Immature natural killer cell (primary cell): ENCODE data around the gene EML4. TPM values are rescaled to one million over a fixed set of nuclear protein-coding genes. Genes with fewer than 3 reads are reported as not detected.
A peak's percentile ranks its signal among the peaks of the same experiment; 100 is the strongest.

Source experiments
- DNase-seq, 3 donors: peaks; one replicate each; pipeline ENCODE4 v3.0.0; 2022; ENCODE audit warnings: mixed read lengths in 1 of 3
- H3K27ac Mint-ChIP-seq, 6 donors: one replicate each; pipeline ENCODE4 v1.8.0; 2020; ENCODE audit warnings: mixed read lengths in 6 of 6, mild to moderate bottlenecking in 5 of 6, inconsistent platforms in 4 of 6, moderate library complexity in 3 of 6
- H3K27me3 Mint-ChIP-seq, 3 donors: one replicate each; pipeline ENCODE4 v1.8.0; 2020 to 2021; ENCODE audit warnings: low read depth in 3 of 3, mild to moderate bottlenecking in 3 of 3, mixed read lengths in 3 of 3, moderate library complexity in 3 of 3, inconsistent platforms in 1 of 3
- H3K36me3 Mint-ChIP-seq, 3 donors: one replicate each; pipeline ENCODE4 v1.8.0; 2020; ENCODE audit warnings: mixed read lengths in 3 of 3, inconsistent platforms in 2 of 3, mild to moderate bottlenecking in 2 of 3
- H3K4me1 Mint-ChIP-seq, 2 donors: one replicate each; pipeline ENCODE4 v1.8.0; 2020; ENCODE audit warnings: inconsistent platforms in 2 of 2, mild to moderate bottlenecking in 2 of 2, mixed read lengths in 2 of 2, moderate library complexity in 1 of 2
- H3K4me3 Mint-ChIP-seq, 5 donors: one replicate each; pipeline ENCODE4 v1.8.0; 2020; ENCODE audit warnings: mild to moderate bottlenecking in 5 of 5, mixed read lengths in 5 of 5, inconsistent platforms in 3 of 5, moderate library complexity in 3 of 5
- H3K9me3 Mint-ChIP-seq, 6 donors: one replicate each; pipeline ENCODE4 v1.8.0; 2020; ENCODE audit warnings: mild to moderate bottlenecking in 6 of 6, mixed read lengths in 6 of 6, inconsistent platforms in 4 of 6, moderate library complexity in 3 of 6
- polyA plus RNA-seq, 3 donors: library from polyadenylated mRNA; unstranded; fragments of 300-500 nt; fragmentation: Illumina TruSeq; gene quantifications; one replicate each; pipeline ENCODE4 v1.2.3, GENCODE V29; 2021

Gene EML4
- polyA plus RNA-seq, 3 donors from 2014 or later: 16.1 to 35.3 (median 28.9) TPM

- Mint-ChIP-seq H3K4me3 (no peak overlapping the region), H3K27ac (peak overlapping the region in 1 of 6 donors; percentile 22), H3K36me3 (peaks cover 0 to 4% (median 0%) of the 10 kb centered on the region in 3 donors), H3K4me1 (peaks cover 41 to 66% of the 10 kb centered on the region in 2 donors), H3K27me3 (peaks cover 2 to 3% (median 3%) of the 10 kb centered on the region in 3 donors), H3K9me3 (no peaks in the 10 kb centered on the region)
- DNase-seq: no peak
These were observed 17.2 kb downstream of the EML4 start for GRCh38 chr2:42186366-42186765.

GRCh38 chr2:42186945-42187632, 17.9 kb downstream of the EML4 start:
- Mint-ChIP-seq H3K4me3 (no peak overlapping the region), H3K27ac (peak overlapping the region in 1 of 6 donors; percentile 19), H3K9me3 (no peaks in the 10 kb centered on the region), H3K27me3 (peaks cover 3 to 4% (median 3%) of the 10 kb centered on the region in 3 donors), H3K36me3 (peaks cover 0 to 4% (median 0%) of the 10 kb centered on the region in 3 donors), H3K4me1 (peaks cover 40 to 64% of the 10 kb centered on the region in 2 donors)
- no peak for DNase-seq

- peaks cover 0 to 4% (median 0%) of the 10 kb centered on the region in 3 donors for H3K36me3 Mint-ChIP-seq
- peaks cover 2 to 3% (median 2%) of the 10 kb centered on the region in 3 donors for H3K27me3 Mint-ChIP-seq
- H3K27ac Mint-ChIP-seq: no peak overlapping the region
- H3K4me1 Mint-ChIP-seq: peaks cover 32 to 62% of the 10 kb centered on the region in 2 donors
- no peaks in the 10 kb centered on the region for H3K9me3 Mint-ChIP-seq
- no peak overlapping the region for H3K4me3 Mint-ChIP-seq
- DNase-seq: no peak
These were observed 18.7 kb downstream of the EML4 start for GRCh38 chr2:42187886-42188285.

- Mint-ChIP-seq H3K9me3 (no peaks in the 10 kb centered on the region), H3K4me3 (no peak overlapping the region), H3K27ac (no peak overlapping the region), H3K27me3 (peaks cover 0 to 2% (median 1%) of the 10 kb centered on the region in 3 donors), H3K36me3 (peaks cover 0 to 4% (median 0%) of the 10 kb centered on the region in 3 donors), H3K4me1 (peaks cover 30 to 62% of the 10 kb centered on the region in 2 donors)
- no peak for DNase-seq
These were observed 20.0 kb downstream of the EML4 start for GRCh38 chr2:42189235-42189566.

- no peak for DNase-seq
- Mint-ChIP-seq H3K36me3 (peaks cover 0 to 4% (median 0%) of the 10 kb centered on the region in 3 donors), H3K27ac (peak overlapping the region in 2 of 6 donors; percentile 1 to 9), H3K27me3 (peaks cover 0 to 2% (median 1%) of the 10 kb centered on the region in 3 donors), H3K9me3 (no peaks in the 10 kb centered on the region), H3K4me1 (peaks cover 20 to 54% of the 10 kb centered on the region in 2 donors), H3K4me3 (no peak overlapping the region)
These were observed 21.0 kb downstream of the EML4 start for GRCh38 chr2:42190191-42190590.

GRCh38 chr2:42191285-42192009, 22.3 kb downstream of the EML4 start:
- Mint-ChIP-seq H3K4me1 (peaks cover 15 to 46% of the 10 kb centered on the region in 2 donors), H3K36me3 (no peaks in the 10 kb centered on the region), H3K27ac (peak overlapping the region in 2 of 6 donors; percentile 19 to 50), H3K4me3 (no peak overlapping the region), H3K9me3 (no peaks in the 10 kb centered on the region), H3K27me3 (peaks cover 0 to 2% (median 0%) of the 10 kb centered on the region in 3 donors)
- DNase-seq: no peak

- peaks cover 20 to 51% of the 10 kb centered on the region in 2 donors for H3K4me1 Mint-ChIP-seq
- no peak overlapping the region for H3K27ac Mint-ChIP-seq
- H3K4me3 Mint-ChIP-seq: no peak overlapping the region
- DNase-seq: no peak
- no peaks in the 10 kb centered on the region for H3K36me3 Mint-ChIP-seq
- no peaks in the 10 kb centered on the region for H3K9me3 Mint-ChIP-seq
- H3K27me3 Mint-ChIP-seq: peaks cover 0 to 2% (median 0%) of the 10 kb centered on the region in 3 donors
These were observed 22.8 kb downstream of the EML4 start for GRCh38 chr2:42192010-42192373.

- Mint-ChIP-seq H3K36me3 (no peaks in the 10 kb centered on the region), H3K9me3 (no peaks in the 10 kb centered on the region), H3K27me3 (peaks cover 0 to 2% (median 0%) of the 10 kb centered on the region in 3 donors), H3K4me3 (no peak overlapping the region), H3K4me1 (peaks cover 20 to 45% of the 10 kb centered on the region in 2 donors), H3K27ac (peak overlapping the region in 3 of 6 donors; percentile 12 to 71 (median 66))
- DNase-seq: no peak
These were observed 23.8 kb downstream of the EML4 start for GRCh38 chr2:42192652-42193566.

- DNase-seq: no peak
- Mint-ChIP-seq H3K36me3 (no peaks in the 10 kb centered on the region), H3K4me3 (no peak overlapping the region), H3K4me1 (peaks cover 24 to 51% of the 10 kb centered on the region in 2 donors), H3K27me3 (peaks cover 0 to 2% (median 0%) of the 10 kb centered on the region in 3 donors), H3K9me3 (no peaks in the 10 kb centered on the region), H3K27ac (peak overlapping the region in 3 of 6 donors; percentile 21 to 55 (median 32))
These were observed 24.6 kb downstream of the EML4 start for GRCh38 chr2:42193722-42194187.

GRCh38 chr2:42194428-42194827, 25.3 kb downstream of the EML4 start:
- H3K27ac Mint-ChIP-seq: no peak overlapping the region
- peaks cover 0 to 2% (median 0%) of the 10 kb centered on the region in 3 donors for H3K27me3 Mint-ChIP-seq
- H3K36me3 Mint-ChIP-seq: no peaks in the 10 kb centered on the region
- no peak for DNase-seq
- H3K4me1 Mint-ChIP-seq: peaks cover 29 to 58% of the 10 kb centered on the region in 2 donors
- H3K4me3 Mint-ChIP-seq: no peak overlapping the region
- no peaks in the 10 kb centered on the region for H3K9me3 Mint-ChIP-seq

- Mint-ChIP-seq H3K4me3 (no peak overlapping the region), H3K4me1 (peaks cover 28 to 65% of the 10 kb centered on the region in 2 donors), H3K27ac (no peak overlapping the region), H3K36me3 (no peaks in the 10 kb centered on the region), H3K9me3 (no peaks in the 10 kb centered on the region), H3K27me3 (peaks cover 0 to 2% (median 0%) of the 10 kb centered on the region in 3 donors)
- DNase-seq: no peak
These were observed 26.4 kb downstream of the EML4 start for GRCh38 chr2:42195559-42195958.

- no peak overlapping the region for H3K27ac Mint-ChIP-seq
These were observed 26.9 kb downstream of the EML4 start for GRCh38 chr2:42196070-42196402.

More at GRCh38 chr2:42196070-42196402, 26.9 kb downstream of the EML4 start:
- DNase-seq: no peak
- Mint-ChIP-seq H3K4me3 (no peak overlapping the region), H3K27me3 (peaks cover 0 to 2% (median 0%) of the 10 kb centered on the region in 3 donors), H3K36me3 (no peaks in the 10 kb centered on the region), H3K4me1 (peaks cover 28 to 66% of the 10 kb centered on the region in 2 donors), H3K9me3 (no peaks in the 10 kb centered on the region)
